Keratinocyte (primary cell): Measurements from ENCODE around the gene MIF. TPM values are rescaled to one million over a fixed set of nuclear protein-coding genes. Genes with fewer than 3 reads are reported as not detected.

ENCODE experiments used
- DNase-seq: peaks from one replicate; pipeline ENCODE4 v3.0.0-alpha.2; 2011; ENCODE audit warnings: low read depth, missing footprints, low spot score
- FAIRE-seq: peaks from 2 replicates; lab custom pipeline; 2011; peaks lifted over from hg19 to GRCh38; lab: Jason Lieb, UNC
- H2AFZ ChIP-seq: 2 replicates; pipeline ENCODE4 v1.6.0; 2012; ENCODE audit warnings: low read length, control low read depth, inconsistent platforms; ENCODE audit not compliant: control insufficient read depth
- H3K27ac ChIP-seq: 2 replicates; pipeline ENCODE4 v1.5.1; 2011; ENCODE audit warnings: low read length; ENCODE audit not compliant: control insufficient read depth, insufficient read depth
- H3K27me3 ChIP-seq: 3 replicates; pipeline ENCODE4 v1.6.0; 2011; ENCODE audit warnings: low read length; ENCODE audit not compliant: control insufficient read depth, insufficient read depth; ENCODE audit errors: extremely low read depth
- H3K36me3 ChIP-seq, 2 experiments: 2 replicates in 1 of 2; 3 replicates in 1 of 2; pipeline ENCODE4 v1.5.1; 2011; ENCODE audit warnings: low read length in 2 of 2, mild to moderate bottlenecking in 1 of 2; ENCODE audit not compliant: control insufficient read depth in 2 of 2, insufficient read depth in 2 of 2; ENCODE audit errors: extremely low read depth in 1 of 2
- H3K4me1 ChIP-seq: 3 replicates; pipeline ENCODE4 v1.5.1; 2011; ENCODE audit warnings: low read length; ENCODE audit not compliant: control insufficient read depth, insufficient read depth; ENCODE audit errors: extremely low read depth
- H3K4me2 ChIP-seq: 3 replicates; pipeline ENCODE4 v1.6.0; 2011; ENCODE audit warnings: low read depth, low read length; ENCODE audit not compliant: control insufficient read depth, insufficient read depth; ENCODE audit errors: extremely low read depth
- H3K4me3 ChIP-seq, 3 experiments: fragments of 200-600 bp in 1 of 3; sonication (generic) in 1 of 3; 2 replicates in 2 of 3; 3 replicates in 1 of 3; pipeline ENCODE4 v1.5.1; 2011 to 2016; ENCODE audit warnings: low read length in 3 of 3, mild to moderate bottlenecking in 3 of 3, control low read depth in 2 of 3, inconsistent platforms in 1 of 3, low read depth in 1 of 3, mixed read lengths in 1 of 3, mixed run types in 1 of 3, moderate library complexity in 1 of 3; ENCODE audit not compliant: control insufficient read depth in 2 of 3, insufficient read depth in 2 of 3; ENCODE audit errors: extremely low read depth in 1 of 3
- H3K79me2 ChIP-seq: 2 replicates; pipeline ENCODE4 v1.6.0; 2012; ENCODE audit warnings: low read length; ENCODE audit not compliant: control insufficient read depth, insufficient read depth
- H3K9ac ChIP-seq: 3 replicates; pipeline ENCODE4 v1.6.0; 2011; ENCODE audit warnings: low read length; ENCODE audit not compliant: control insufficient read depth, insufficient read depth; ENCODE audit errors: extremely low read depth
- H3K9me1 ChIP-seq: 3 replicates; pipeline ENCODE4 v1.6.0; 2011; ENCODE audit warnings: low read length; ENCODE audit not compliant: control insufficient read depth, insufficient read depth; ENCODE audit errors: extremely low read depth
- H3K9me3 ChIP-seq: 2 replicates; pipeline ENCODE4 v1.5.1; 2012; ENCODE audit warnings: low read depth, low read length; ENCODE audit not compliant: control insufficient read depth
- H4K20me1 ChIP-seq: 3 replicates; pipeline ENCODE4 v1.6.0; 2011; ENCODE audit warnings: low read length; ENCODE audit not compliant: control insufficient read depth, insufficient read depth; ENCODE audit errors: extremely low read depth
- EZH2 ChIP-seq: IDR thresholded peaks from one replicate; pipeline ENCODE4 v1.6.1; 2012; ENCODE audit warnings: inconsistent platforms, mild to moderate bottlenecking, low read length, moderate library complexity
- dilution Hi-C: fragments of 300-500 bp; cut with MboI; formaldehyde crosslinking; loops from one replicate; pipeline ENCODE4 v1.7.0; 2020; ENCODE audit warnings: low sequenced_read_pairs; ENCODE audit not compliant: extremely low pct_ligation_motif_present
- polyA plus RNA-seq, 5 experiments: library from polyadenylated mRNA; depleted of rRNA in 3 of 5; stranded (reverse) in 3 of 5; stranded (forward) in 1 of 5; unstranded in 1 of 5; fragments of >200 nt; gene quantifications; 1 replicate in 1 of 5; 2 replicates in 3 of 5; 3 replicates in 1 of 5; pipeline versions ENCODE4 v1.2.1 to v1.2.3, GENCODE V29; 2011 to 2012; ENCODE audit warnings: missing spikeins in 2 of 5, low read depth in 1 of 5, low replicate concordance in 1 of 5
- TF ChIP-seq, protein P1 (sequence below), 3 experiments: IDR thresholded peaks in 1 of 3; conservative IDR thresholded peaks in 1 of 3; optimal IDR thresholded peaks in 1 of 3; 2 replicates in 2 of 3; 3 replicates in 1 of 3; pipeline versions ENCODE3 to v1.5.1; 2011; ENCODE audit warnings: low read length in 3 of 3, mild to moderate bottlenecking in 3 of 3, moderate library complexity in 2 of 3, control low read depth in 1 of 3, inconsistent platforms in 1 of 3; ENCODE audit not compliant: insufficient read depth in 2 of 3; ENCODE audit errors: extremely low read depth in 1 of 3

The MIF gene
- polyA plus RNA-seq, 1 donor (not counting 4 experiments of a cell fraction or from before 2014, with no cell fraction given) = 340 TPM

GRCh38 chr22:23889620-23890019 is 4.6 kb upstream of the MIF start:
- FAIRE-seq (no peak), DNase-seq (no peak)
- H3K27ac ChIP-seq = no peak overlapping the region
- H3K4me3 ChIP-seq = no peak overlapping the region
- H3K4me1 ChIP-seq = peaks cover 15% of the 10 kb centered on the region
- H3K79me2 ChIP-seq = peaks cover under 1% of the 10 kb centered on the region
- H2AFZ ChIP-seq = no peak overlapping the region
- H3K9me3 ChIP-seq = no peaks in the 10 kb centered on the region
- no peaks in the 10 kb centered on the region for H3K27me3 ChIP-seq
- H3K36me3 ChIP-seq = no peaks in the 10 kb centered on the region
- dilution Hi-C loops = no loop called here
- H3K4me2 ChIP-seq = no peak overlapping the region
- no peak overlapping the region for H3K9ac ChIP-seq
- H3K9me1 ChIP-seq = no peaks in the 10 kb centered on the region
- TF ChIP-seq EZH2 = no peak
- TF ChIP-seq, protein P1, sequence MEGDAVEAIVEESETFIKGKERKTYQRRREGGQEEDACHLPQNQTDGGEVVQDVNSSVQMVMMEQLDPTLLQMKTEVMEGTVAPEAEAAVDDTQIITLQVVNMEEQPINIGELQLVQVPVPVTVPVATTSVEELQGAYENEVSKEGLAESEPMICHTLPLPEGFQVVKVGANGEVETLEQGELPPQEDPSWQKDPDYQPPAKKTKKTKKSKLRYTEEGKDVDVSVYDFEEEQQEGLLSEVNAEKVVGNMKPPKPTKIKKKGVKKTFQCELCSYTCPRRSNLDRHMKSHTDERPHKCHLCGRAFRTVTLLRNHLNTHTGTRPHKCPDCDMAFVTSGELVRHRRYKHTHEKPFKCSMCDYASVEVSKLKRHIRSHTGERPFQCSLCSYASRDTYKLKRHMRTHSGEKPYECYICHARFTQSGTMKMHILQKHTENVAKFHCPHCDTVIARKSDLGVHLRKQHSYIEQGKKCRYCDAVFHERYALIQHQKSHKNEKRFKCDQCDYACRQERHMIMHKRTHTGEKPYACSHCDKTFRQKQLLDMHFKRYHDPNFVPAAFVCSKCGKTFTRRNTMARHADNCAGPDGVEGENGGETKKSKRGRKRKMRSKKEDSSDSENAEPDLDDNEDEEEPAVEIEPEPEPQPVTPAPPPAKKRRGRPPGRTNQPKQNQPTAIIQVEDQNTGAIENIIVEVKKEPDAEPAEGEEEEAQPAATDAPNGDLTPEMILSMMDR (optimal IDR thresholded peaks at IDR 0.05 in 1 of 3, IDR thresholded peaks at IDR 0.05 in 1 of 3, conservative IDR thresholded peaks at IDR 0.05 in 1 of 3; ENCODE audit: extremely low read depth in 1 of 3, insufficient read depth in 2 of 3, low read length in 3 of 3) = no peak
- no peaks in the 10 kb centered on the region for H4K20me1 ChIP-seq

DNA sequence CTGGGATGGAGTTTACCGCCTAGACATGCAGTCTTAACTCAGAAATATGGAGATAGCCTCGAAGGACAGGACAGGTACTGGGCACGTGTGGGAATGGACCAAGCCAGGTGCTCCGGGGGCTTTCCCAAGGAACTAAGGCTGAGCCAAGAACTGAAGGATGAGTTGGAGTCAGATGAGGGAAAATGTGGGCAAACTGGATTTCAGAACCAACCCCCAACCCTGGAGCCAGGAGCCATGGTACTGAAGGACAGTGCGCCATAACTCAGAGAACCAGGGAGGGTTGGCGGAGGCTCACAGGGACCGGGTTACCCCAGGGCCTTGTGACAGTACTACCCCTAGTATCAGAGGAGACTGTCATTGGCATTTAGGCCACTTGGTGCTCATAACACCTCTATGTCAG is 2.5 kb upstream of the MIF start:
- peaks cover 17% of the 10 kb centered on the region for H3K79me2 ChIP-seq
- no peak for FAIRE-seq

More for the DNA sequence above, 2.5 kb upstream of the MIF start:
- dilution Hi-C loops = no loop called here
- Histone ChIP-seq H3K4me3 (no peak overlapping the region), H3K27ac (no peak overlapping the region), H3K36me3 (peaks cover 8 to 10% of the 10 kb centered on the region in 2 experiments), H3K9me1 (no peaks in the 10 kb centered on the region), H3K9me3 (no peaks in the 10 kb centered on the region), H2AFZ (no peak overlapping the region), H3K27me3 (no peaks in the 10 kb centered on the region), H4K20me1 (peaks cover 6% of the 10 kb centered on the region), H3K4me1 (peaks cover 23% of the 10 kb centered on the region), H3K9ac (no peak overlapping the region), H3K4me2 (no peak overlapping the region)
- TF ChIP-seq, protein P1 (optimal IDR thresholded peaks at IDR 0.05 in 1 of 3, IDR thresholded peaks at IDR 0.05 in 1 of 3, conservative IDR thresholded peaks at IDR 0.05 in 1 of 3; ENCODE audit: extremely low read depth in 1 of 3, insufficient read depth in 2 of 3, low read length in 3 of 3) = no peak
- TF ChIP-seq EZH2 = no peak
- no peak for DNase-seq
